HCT116 (cell line): ENCODE measurements around the gene CLCN4. TPM values are rescaled to one million over a fixed set of nuclear protein-coding genes. Genes with fewer than 3 reads are reported as not detected.

Experiments
- ATAC-seq: fragments of 200-7000 bp; cut with Tn5 transposase; 2 replicates; pipeline ENCODE4 v1.9.1; 2020; ENCODE audit warnings: mild to moderate bottlenecking, moderate library complexity
- BruUV-seq: library from RNA; stranded (reverse); fragments of 400-500 nt; replicated peaks from 2 replicates; lab custom pipeline; 2021; lab: Mats Ljungman, UMichigan
- CTCF ChIA-PET: fragments of 300-600 bp; sonication (Branson Sonifier 250); formaldehyde crosslinking; loops from one replicate; lab custom pipeline; 2021; ENCODE audit warnings: antibody characterized with exemption; lab: Charles Lee
- POLR2A ChIA-PET: fragments of 300-600, 350-600 bp; sonication (Branson Sonifier 250); formaldehyde crosslinking; loops from one replicate; lab custom pipeline; 2021; ENCODE audit warnings: antibody characterized with exemption; lab: Charles Lee
- RAD21 ChIA-PET, 2 experiments: fragments of 300-600 bp; sonication (Branson Sonifier 250); formaldehyde crosslinking; loops; one replicate each; lab custom pipeline; 2023; ENCODE audit warnings: low total read pairs in 2 of 2; ENCODE audit not compliant: uncharacterized antibody in 2 of 2, unreplicated experiment in 2 of 2, low non-redundant PET in 1 of 2; lab: Charles Lee
- DNase-seq: peaks from one replicate; pipeline ENCODE4 v3.0.0-alpha.2; 2010; ENCODE audit warnings: low read depth, low spot score
- H2AFZ ChIP-seq: fragments of 200-600 bp; shearing (Covaris generic), sonication (generic); 2 replicates; pipeline ENCODE4 v1.6.1; 2017; ENCODE audit warnings: low read depth, mixed run types, mixed read lengths, antibody characterized with exemption, low read length; ENCODE audit not compliant: poor library complexity, severe bottlenecking
- H3K27ac ChIP-seq: 2 replicates; pipeline ENCODE4 v1.5.1; 2012; ENCODE audit warnings: low read depth, low read length
- H3K27me3 ChIP-seq: fragments of 200-600 bp; sonication (generic); 2 replicates; pipeline ENCODE4 v1.6.1; 2016; ENCODE audit warnings: mixed run types, low read length, mixed read lengths; ENCODE audit not compliant: insufficient read depth
- H3K36me3 ChIP-seq, 2 experiments: fragments of 200-500 bp in 1 of 2; fragments of 200-600 bp in 1 of 2; sonication (Bioruptor generic) in 1 of 2; sonication (generic) in 1 of 2; 2 replicates each; pipeline versions ENCODE4 v1.5.1 to v1.6.1; 2014 to 2016; ENCODE audit warnings: low read length in 2 of 2, inconsistent platforms in 1 of 2, mixed read lengths in 1 of 2, mixed run types in 1 of 2; ENCODE audit not compliant: insufficient read depth in 2 of 2, control insufficient read depth in 1 of 2
- H3K4me1 ChIP-seq, 2 experiments: fragments of 200-600 bp in 1 of 2; sonication (generic) in 1 of 2; 2 replicates each; pipeline versions ENCODE4 v1.5.1 to v1.6.1; 2012 to 2017; ENCODE audit warnings: low read length in 2 of 2, inconsistent platforms in 1 of 2, mild to moderate bottlenecking in 1 of 2, mixed read lengths in 1 of 2, mixed run types in 1 of 2, moderate library complexity in 1 of 2; ENCODE audit not compliant: insufficient read depth in 2 of 2, control insufficient read depth in 1 of 2
- H3K4me2 ChIP-seq: fragments of 200-600 bp; sonication (generic); 2 replicates; pipeline ENCODE4 v1.6.1; 2017; ENCODE audit warnings: mixed run types, low read length, mixed read lengths
- H3K4me3 ChIP-seq, 2 experiments: fragments of 200-600 bp in 1 of 2; sonication (generic) in 1 of 2; replicated peaks in 1 of 2; 2 replicates each; pipeline ENCODE4 v1.5.1; 2011 to 2016; ENCODE audit warnings: low read length in 2 of 2, control low read depth in 1 of 2, low read depth in 1 of 2, mild to moderate bottlenecking in 1 of 2, mixed read lengths in 1 of 2, mixed run types in 1 of 2
- H3K79me2 ChIP-seq: fragments of 200-600 bp; sonication (generic); 2 replicates; pipeline ENCODE4 v1.6.1; 2017; ENCODE audit warnings: mild to moderate bottlenecking, mixed run types, low read length, moderate library complexity, mixed read lengths; ENCODE audit not compliant: insufficient read depth
- H3K9ac ChIP-seq: fragments of 200-600 bp; sonication (generic); 2 replicates; pipeline ENCODE4 v1.6.1; 2016; ENCODE audit warnings: low read length, mixed read lengths
- H3K9me2 ChIP-seq: fragments of 200-600 bp; sonication (generic), shearing (Covaris generic); 2 replicates; pipeline ENCODE4 v1.6.1; 2017; ENCODE audit warnings: mixed run types, mild to moderate bottlenecking, moderate library complexity; ENCODE audit not compliant: insufficient read depth
- H3K9me3 ChIP-seq, 2 experiments: fragments of 200-500 bp in 1 of 2; fragments of 200-600 bp in 1 of 2; sonication (Bioruptor generic) in 1 of 2; sonication (generic) in 1 of 2; 2 replicates each; pipeline ENCODE4 v1.6.1; 2014 to 2017; ENCODE audit warnings: low read length in 2 of 2, mixed read lengths in 2 of 2, inconsistent platforms in 1 of 2, low read depth in 1 of 2, mild to moderate bottlenecking in 1 of 2, mixed run types in 1 of 2, moderate library complexity in 1 of 2; ENCODE audit not compliant: control insufficient read depth in 1 of 2, insufficient read depth in 1 of 2
- H4K20me1 ChIP-seq: fragments of 200-600 bp; sonication (generic), shearing (Covaris generic); 2 replicates; pipeline ENCODE4 v1.6.1; 2017; ENCODE audit warnings: mixed run types, mild to moderate bottlenecking, moderate library complexity; ENCODE audit not compliant: insufficient read depth
- CBX3 ChIP-seq: IDR thresholded peaks from 2 replicates; pipeline ENCODE4 v1.6.1; 2012; ENCODE audit warnings: low read depth
- CEBPB ChIP-seq: IDR thresholded peaks from 2 replicates; pipeline ENCODE4 v1.6.1; 2012; ENCODE audit warnings: low read depth
- EGR1 ChIP-seq: IDR thresholded peaks from 2 replicates; pipeline ENCODE4 v1.6.1; 2012; ENCODE audit warnings: low read depth
- ELF1 ChIP-seq: IDR thresholded peaks from 2 replicates; pipeline ENCODE4 v1.6.1; 2012; ENCODE audit warnings: low read depth, borderline replicate concordance
- EZH2 ChIP-seq: fragments of 200-600 bp; sonication (generic); IDR thresholded peaks from 2 replicates; pipeline ENCODE4 v1.6.1; 2017; ENCODE audit warnings: antibody characterized with exemption, mixed run types
- EZH2phosphoT487 ChIP-seq: fragments of 200-600 bp; IDR thresholded peaks from 2 replicates; pipeline ENCODE4 v1.6.1; 2018; ENCODE audit warnings: antibody characterized with exemption, borderline replicate concordance
- FOSL1 ChIP-seq: IDR thresholded peaks from 2 replicates; pipeline ENCODE4 v1.6.1; 2012; ENCODE audit warnings: low read depth
- JUND ChIP-seq: IDR thresholded peaks from 2 replicates; pipeline ENCODE4 v1.6.1; 2012
- POLR2A ChIP-seq: IDR thresholded peaks from 2 replicates; pipeline ENCODE4 v1.7.0; 2011; ENCODE audit warnings: borderline replicate concordance; ENCODE audit not compliant: insufficient read depth, insufficient read length; ENCODE audit errors: extremely low read depth
- RAD21 ChIP-seq: IDR thresholded peaks from 2 replicates; pipeline ENCODE4 v1.6.1; 2012; ENCODE audit warnings: low read depth, mild to moderate bottlenecking
- SIN3A ChIP-seq: IDR thresholded peaks from 2 replicates; pipeline ENCODE4 v1.6.1; 2012; ENCODE audit warnings: low read depth
- SRF ChIP-seq: IDR thresholded peaks from 2 replicates; pipeline ENCODE4 v1.6.1; 2012; ENCODE audit warnings: low read depth
- TCF7L2 ChIP-seq: IDR thresholded peaks from 2 replicates; pipeline ENCODE4 v1.7.0; 2011; ENCODE audit warnings: borderline replicate concordance, inconsistent platforms; ENCODE audit not compliant: insufficient read depth, insufficient read length; ENCODE audit errors: extremely low read depth
- YY1 ChIP-seq: IDR thresholded peaks from 2 replicates; pipeline ENCODE4 v1.6.1; 2011; ENCODE audit warnings: low read length, low read depth, moderate library complexity, mild to moderate bottlenecking; ENCODE audit not compliant: insufficient replicate concordance; ENCODE audit errors: extremely low read depth
- ZFX ChIP-seq: fragments of 450-650 bp; IDR thresholded peaks from 2 replicates; pipeline ENCODE4 v1.6.1; 2017
- ZNF274 ChIP-seq: fragments of 200-500 bp; sonication (Bioruptor generic); IDR thresholded peaks from 2 replicates; pipeline ENCODE4 v1.6.1; 2014; ENCODE audit warnings: mild to moderate bottlenecking, low read depth, low read length, inconsistent platforms
- intact Hi-C: fragments of 100-400 bp; cut with micrococcal nuclease; formaldehyde crosslinking; loops from 2 replicates; pipeline ENCODE4 v1.10.0; 2022
- total RNA-seq: library from RNA; stranded (reverse); gene quantifications from one replicate; pipeline ENCODE4 v1.2.1, GENCODE V29; 2021; ENCODE audit not compliant: unreplicated experiment
- TF ChIP-seq, protein P1 (sequence below): IDR thresholded peaks from 2 replicates; pipeline ENCODE4 v1.6.1; 2012
- TF ChIP-seq, protein P2 (sequence below), 3 experiments: fragments of 200-600 bp in 1 of 3; sonication (generic) in 1 of 3; IDR thresholded peaks in 2 of 3; conservative IDR thresholded peaks in 1 of 3; 2 replicates each; pipeline ENCODE4 v1.5.1; 2012 to 2017; ENCODE audit warnings: low read depth in 2 of 3, low read length in 2 of 3, antibody characterized with exemption in 1 of 3, borderline replicate concordance in 1 of 3, control low read depth in 1 of 3, mild to moderate bottlenecking in 1 of 3, mixed read lengths in 1 of 3, mixed run types in 1 of 3, moderate library complexity in 1 of 3; ENCODE audit not compliant: insufficient read depth in 1 of 3
- TF ChIP-seq, protein P3 (sequence below): IDR thresholded peaks from 2 replicates; pipeline ENCODE4 v1.6.1; 2011; ENCODE audit warnings: mild to moderate bottlenecking, low read length, moderate library complexity; ENCODE audit not compliant: insufficient replicate concordance; ENCODE audit errors: extremely low read depth
- TF ChIP-seq, protein P4 (sequence below): IDR thresholded peaks from 2 replicates; pipeline ENCODE4 v1.6.1; 2012; ENCODE audit warnings: low read depth

CLCN4 gene
- total RNA-seq, 1 experiment from 2014 or later = 3.1 TPM

DNA sequence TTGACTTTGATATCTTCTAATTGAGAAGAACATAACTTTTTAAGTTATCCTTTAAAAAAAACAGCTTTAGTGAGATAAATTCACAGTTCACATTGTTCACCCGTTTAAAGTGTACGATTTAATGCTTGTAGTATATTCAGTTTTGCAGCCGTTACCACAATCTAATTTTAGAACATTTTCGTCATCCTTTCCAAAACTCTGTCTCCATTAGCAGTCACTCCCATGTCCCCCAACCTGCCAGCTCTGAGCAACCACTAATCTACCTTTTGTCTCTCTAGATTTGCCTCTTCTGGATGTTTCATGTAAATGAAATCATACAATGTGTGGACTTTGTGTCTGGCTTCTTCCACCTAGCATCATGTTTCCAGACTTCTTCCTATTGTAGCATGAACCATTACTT lies 38.6 kb downstream of the CLCN4 start:
- ATAC-seq = no peak
- H3K4me2 ChIP-seq = no peak overlapping the region
- TF ChIP-seq, protein P1, sequence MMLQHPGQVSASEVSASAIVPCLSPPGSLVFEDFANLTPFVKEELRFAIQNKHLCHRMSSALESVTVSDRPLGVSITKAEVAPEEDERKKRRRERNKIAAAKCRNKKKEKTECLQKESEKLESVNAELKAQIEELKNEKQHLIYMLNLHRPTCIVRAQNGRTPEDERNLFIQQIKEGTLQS = no peak
- TF ChIP-seq EGR1 (no peak), FOSL1 (no peak), POLR2A (no peak), RAD21 (no peak), CBX3 (no peak), EZH2phosphoT487 (no peak), SRF (no peak), CEBPB (no peak), ZFX (no peak), YY1 (no peak), SIN3A (no peak), JUND (no peak), EZH2 (no peak), ZNF274 (no peak), ELF1 (no peak), TCF7L2 (no peak)
- TF ChIP-seq, protein P2, sequence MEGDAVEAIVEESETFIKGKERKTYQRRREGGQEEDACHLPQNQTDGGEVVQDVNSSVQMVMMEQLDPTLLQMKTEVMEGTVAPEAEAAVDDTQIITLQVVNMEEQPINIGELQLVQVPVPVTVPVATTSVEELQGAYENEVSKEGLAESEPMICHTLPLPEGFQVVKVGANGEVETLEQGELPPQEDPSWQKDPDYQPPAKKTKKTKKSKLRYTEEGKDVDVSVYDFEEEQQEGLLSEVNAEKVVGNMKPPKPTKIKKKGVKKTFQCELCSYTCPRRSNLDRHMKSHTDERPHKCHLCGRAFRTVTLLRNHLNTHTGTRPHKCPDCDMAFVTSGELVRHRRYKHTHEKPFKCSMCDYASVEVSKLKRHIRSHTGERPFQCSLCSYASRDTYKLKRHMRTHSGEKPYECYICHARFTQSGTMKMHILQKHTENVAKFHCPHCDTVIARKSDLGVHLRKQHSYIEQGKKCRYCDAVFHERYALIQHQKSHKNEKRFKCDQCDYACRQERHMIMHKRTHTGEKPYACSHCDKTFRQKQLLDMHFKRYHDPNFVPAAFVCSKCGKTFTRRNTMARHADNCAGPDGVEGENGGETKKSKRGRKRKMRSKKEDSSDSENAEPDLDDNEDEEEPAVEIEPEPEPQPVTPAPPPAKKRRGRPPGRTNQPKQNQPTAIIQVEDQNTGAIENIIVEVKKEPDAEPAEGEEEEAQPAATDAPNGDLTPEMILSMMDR (IDR thresholded peaks at IDR 0.05 in 2 of 3, conservative IDR thresholded peaks at IDR 0.05 in 1 of 3; ENCODE audit: borderline replicate concordance in 1 of 3, insufficient read depth in 1 of 3, low read depth in 2 of 3, low read length in 2 of 3) = no peak
- TF ChIP-seq, protein P3, sequence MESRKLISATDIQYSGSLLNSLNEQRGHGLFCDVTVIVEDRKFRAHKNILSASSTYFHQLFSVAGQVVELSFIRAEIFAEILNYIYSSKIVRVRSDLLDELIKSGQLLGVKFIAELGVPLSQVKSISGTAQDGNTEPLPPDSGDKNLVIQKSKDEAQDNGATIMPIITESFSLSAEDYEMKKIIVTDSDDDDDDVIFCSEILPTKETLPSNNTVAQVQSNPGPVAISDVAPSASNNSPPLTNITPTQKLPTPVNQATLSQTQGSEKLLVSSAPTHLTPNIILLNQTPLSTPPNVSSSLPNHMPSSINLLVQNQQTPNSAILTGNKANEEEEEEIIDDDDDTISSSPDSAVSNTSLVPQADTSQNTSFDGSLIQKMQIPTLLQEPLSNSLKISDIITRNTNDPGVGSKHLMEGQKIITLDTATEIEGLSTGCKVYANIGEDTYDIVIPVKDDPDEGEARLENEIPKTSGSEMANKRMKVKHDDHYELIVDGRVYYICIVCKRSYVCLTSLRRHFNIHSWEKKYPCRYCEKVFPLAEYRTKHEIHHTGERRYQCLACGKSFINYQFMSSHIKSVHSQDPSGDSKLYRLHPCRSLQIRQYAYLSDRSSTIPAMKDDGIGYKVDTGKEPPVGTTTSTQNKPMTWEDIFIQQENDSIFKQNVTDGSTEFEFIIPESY = no peak
- TF ChIP-seq, protein P4, sequence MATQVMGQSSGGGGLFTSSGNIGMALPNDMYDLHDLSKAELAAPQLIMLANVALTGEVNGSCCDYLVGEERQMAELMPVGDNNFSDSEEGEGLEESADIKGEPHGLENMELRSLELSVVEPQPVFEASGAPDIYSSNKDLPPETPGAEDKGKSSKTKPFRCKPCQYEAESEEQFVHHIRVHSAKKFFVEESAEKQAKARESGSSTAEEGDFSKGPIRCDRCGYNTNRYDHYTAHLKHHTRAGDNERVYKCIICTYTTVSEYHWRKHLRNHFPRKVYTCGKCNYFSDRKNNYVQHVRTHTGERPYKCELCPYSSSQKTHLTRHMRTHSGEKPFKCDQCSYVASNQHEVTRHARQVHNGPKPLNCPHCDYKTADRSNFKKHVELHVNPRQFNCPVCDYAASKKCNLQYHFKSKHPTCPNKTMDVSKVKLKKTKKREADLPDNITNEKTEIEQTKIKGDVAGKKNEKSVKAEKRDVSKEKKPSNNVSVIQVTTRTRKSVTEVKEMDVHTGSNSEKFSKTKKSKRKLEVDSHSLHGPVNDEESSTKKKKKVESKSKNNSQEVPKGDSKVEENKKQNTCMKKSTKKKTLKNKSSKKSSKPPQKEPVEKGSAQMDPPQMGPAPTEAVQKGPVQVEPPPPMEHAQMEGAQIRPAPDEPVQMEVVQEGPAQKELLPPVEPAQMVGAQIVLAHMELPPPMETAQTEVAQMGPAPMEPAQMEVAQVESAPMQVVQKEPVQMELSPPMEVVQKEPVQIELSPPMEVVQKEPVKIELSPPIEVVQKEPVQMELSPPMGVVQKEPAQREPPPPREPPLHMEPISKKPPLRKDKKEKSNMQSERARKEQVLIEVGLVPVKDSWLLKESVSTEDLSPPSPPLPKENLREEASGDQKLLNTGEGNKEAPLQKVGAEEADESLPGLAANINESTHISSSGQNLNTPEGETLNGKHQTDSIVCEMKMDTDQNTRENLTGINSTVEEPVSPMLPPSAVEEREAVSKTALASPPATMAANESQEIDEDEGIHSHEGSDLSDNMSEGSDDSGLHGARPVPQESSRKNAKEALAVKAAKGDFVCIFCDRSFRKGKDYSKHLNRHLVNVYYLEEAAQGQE = no peak
- TF ChIP-seq, all 23 proteins: peak for 0
- no peaks in the 10 kb centered on the region for H3K79me2 ChIP-seq
- no peaks in the 10 kb centered on the region; a peak in 1 of 4 replicates for H3K9me3 ChIP-seq
- no peak for DNase-seq
- H4K20me1 ChIP-seq = no peaks in the 10 kb centered on the region
- intact Hi-C loops = loop anchor here (10.0 kb wide), 1 partner anchor 909 kb away; no protein-coding TSS in a partner anchor
- no TSS peak for BruUV-seq
- no peak overlapping the region for H3K9ac ChIP-seq
- no peak overlapping the region for H3K27ac ChIP-seq
- ChIA-PET RAD21 (no interaction called here), CTCF (no interaction called here), POLR2A (no interaction called here)
- H3K4me1 ChIP-seq = no peaks in the 10 kb centered on the region
- no peak overlapping the region for H3K4me3 ChIP-seq
- no peaks in the 10 kb centered on the region for H3K27me3 ChIP-seq
- no peaks in the 10 kb centered on the region for H3K9me2 ChIP-seq
- no peak overlapping the region for H2AFZ ChIP-seq
- no peaks in the 10 kb centered on the region for H3K36me3 ChIP-seq
